A549 (cell line): Measurements from ENCODE around the gene CHIT1.

Source experiments
- CHD2 ChIP-seq: fragments of 150-350 bp; IDR thresholded peaks from 2 replicates; pipeline ENCODE4 v1.6.1; 2014; ENCODE audit warnings: low read length; ENCODE audit not compliant: partially characterized antibody
- EP300 ChIP-seq, 2 experiments: fragments of >200 bp; sonication (Bioruptor Twin); formaldehyde crosslinking; IDR thresholded peaks; 2 replicates in 1 of 2; 3 replicates in 1 of 2; pipeline ENCODE4 v1.6.1; 2016 to 2017
- FOSL2 ChIP-seq, 2 experiments: fragments of 450-650 bp in 1 of 2; fragments of >200 bp in 1 of 2; sonication (Bioruptor Twin) in 1 of 2; formaldehyde crosslinking; IDR thresholded peaks; 2 replicates each; pipeline versions ENCODE4 v1.5.0 to v1.6.1; 2016 to 2020; ENCODE audit warnings: mild to moderate bottlenecking in 1 of 2, moderate library complexity in 1 of 2
- GATA3 ChIP-seq: IDR thresholded peaks from 2 replicates; pipeline ENCODE4 v1.6.1; 2012; ENCODE audit warnings: borderline replicate concordance
- HMGXB4 ChIP-seq: fragments of 250-450 bp; sonication (Bioruptor Pico); IDR thresholded peaks from 2 replicates; pipeline ENCODE4 v1.5.0; 2021; ENCODE audit warnings: mild to moderate bottlenecking, moderate library complexity, borderline replicate concordance
- KDM1A ChIP-seq: fragments of 200-600 bp; sonication (generic); IDR thresholded peaks from 2 replicates; pipeline ENCODE4 v1.6.1; 2016; ENCODE audit warnings: low read depth, mild to moderate bottlenecking
- MAFK ChIP-seq: fragments of 450-650 bp; IDR thresholded peaks from 2 replicates; pipeline ENCODE4 v1.6.1; 2014; ENCODE audit not compliant: partially characterized antibody
- NFE2L2 ChIP-seq: fragments of 150-350 bp; conservative IDR thresholded peaks from 2 replicates; pipeline ENCODE4 v1.6.1; 2014; ENCODE audit warnings: low read length
- POLR2A ChIP-seq: IDR thresholded peaks from 2 replicates; pipeline ENCODE4 v1.6.1; 2012; ENCODE audit warnings: mild to moderate bottlenecking, low read length
- TF ChIP-seq, protein P1 (sequence below): fragments of 200-600 bp; sonication (generic); IDR thresholded peaks from 2 replicates; pipeline ENCODE4 v1.6.1; 2016; ENCODE audit warnings: antibody characterized with exemption, mild to moderate bottlenecking, moderate library complexity
- TF ChIP-seq, protein P2 (sequence below): fragments of >200 bp; sonication (Bioruptor Twin); formaldehyde crosslinking; IDR thresholded peaks from 3 replicates; pipeline ENCODE4 v1.5.1; 2016

DNA sequence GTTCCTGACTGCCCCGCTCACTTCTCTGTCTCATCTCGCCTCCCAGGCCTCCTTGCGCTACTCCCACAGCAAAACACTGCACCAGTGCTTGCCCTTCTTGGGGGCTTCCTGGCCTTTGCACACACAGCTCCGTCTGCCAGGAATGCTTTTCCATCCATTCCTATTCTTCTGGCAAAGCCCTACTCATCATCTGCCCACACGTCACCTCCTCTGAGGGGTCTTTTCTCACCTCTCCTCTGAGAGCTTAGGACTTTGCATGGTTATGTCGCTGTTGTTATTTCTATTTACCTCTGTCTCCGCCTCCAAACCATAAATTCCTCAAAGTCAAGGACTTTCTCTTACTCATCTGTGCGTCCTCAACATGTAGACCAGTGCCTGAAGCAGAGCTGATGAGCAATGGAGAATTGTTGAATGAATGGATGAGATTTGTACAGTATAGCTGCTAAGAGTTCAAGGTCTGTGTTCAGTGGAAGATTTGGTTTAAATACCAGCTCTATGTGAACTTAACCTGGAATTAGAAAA, 49.5 kb upstream of the CHIT1 start:
- TF ChIP-seq MAFK, result no peak
- TF ChIP-seq NFE2L2, result no peak
- no peak for TF ChIP-seq POLR2A
- no peak for TF ChIP-seq EP300 (IDR thresholded peaks at IDR 0.05)
- no peak for TF ChIP-seq KDM1A
- TF ChIP-seq, protein P1, sequence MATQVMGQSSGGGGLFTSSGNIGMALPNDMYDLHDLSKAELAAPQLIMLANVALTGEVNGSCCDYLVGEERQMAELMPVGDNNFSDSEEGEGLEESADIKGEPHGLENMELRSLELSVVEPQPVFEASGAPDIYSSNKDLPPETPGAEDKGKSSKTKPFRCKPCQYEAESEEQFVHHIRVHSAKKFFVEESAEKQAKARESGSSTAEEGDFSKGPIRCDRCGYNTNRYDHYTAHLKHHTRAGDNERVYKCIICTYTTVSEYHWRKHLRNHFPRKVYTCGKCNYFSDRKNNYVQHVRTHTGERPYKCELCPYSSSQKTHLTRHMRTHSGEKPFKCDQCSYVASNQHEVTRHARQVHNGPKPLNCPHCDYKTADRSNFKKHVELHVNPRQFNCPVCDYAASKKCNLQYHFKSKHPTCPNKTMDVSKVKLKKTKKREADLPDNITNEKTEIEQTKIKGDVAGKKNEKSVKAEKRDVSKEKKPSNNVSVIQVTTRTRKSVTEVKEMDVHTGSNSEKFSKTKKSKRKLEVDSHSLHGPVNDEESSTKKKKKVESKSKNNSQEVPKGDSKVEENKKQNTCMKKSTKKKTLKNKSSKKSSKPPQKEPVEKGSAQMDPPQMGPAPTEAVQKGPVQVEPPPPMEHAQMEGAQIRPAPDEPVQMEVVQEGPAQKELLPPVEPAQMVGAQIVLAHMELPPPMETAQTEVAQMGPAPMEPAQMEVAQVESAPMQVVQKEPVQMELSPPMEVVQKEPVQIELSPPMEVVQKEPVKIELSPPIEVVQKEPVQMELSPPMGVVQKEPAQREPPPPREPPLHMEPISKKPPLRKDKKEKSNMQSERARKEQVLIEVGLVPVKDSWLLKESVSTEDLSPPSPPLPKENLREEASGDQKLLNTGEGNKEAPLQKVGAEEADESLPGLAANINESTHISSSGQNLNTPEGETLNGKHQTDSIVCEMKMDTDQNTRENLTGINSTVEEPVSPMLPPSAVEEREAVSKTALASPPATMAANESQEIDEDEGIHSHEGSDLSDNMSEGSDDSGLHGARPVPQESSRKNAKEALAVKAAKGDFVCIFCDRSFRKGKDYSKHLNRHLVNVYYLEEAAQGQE, result no peak
- TF ChIP-seq CHD2, result no peak
- TF ChIP-seq, protein P2, sequence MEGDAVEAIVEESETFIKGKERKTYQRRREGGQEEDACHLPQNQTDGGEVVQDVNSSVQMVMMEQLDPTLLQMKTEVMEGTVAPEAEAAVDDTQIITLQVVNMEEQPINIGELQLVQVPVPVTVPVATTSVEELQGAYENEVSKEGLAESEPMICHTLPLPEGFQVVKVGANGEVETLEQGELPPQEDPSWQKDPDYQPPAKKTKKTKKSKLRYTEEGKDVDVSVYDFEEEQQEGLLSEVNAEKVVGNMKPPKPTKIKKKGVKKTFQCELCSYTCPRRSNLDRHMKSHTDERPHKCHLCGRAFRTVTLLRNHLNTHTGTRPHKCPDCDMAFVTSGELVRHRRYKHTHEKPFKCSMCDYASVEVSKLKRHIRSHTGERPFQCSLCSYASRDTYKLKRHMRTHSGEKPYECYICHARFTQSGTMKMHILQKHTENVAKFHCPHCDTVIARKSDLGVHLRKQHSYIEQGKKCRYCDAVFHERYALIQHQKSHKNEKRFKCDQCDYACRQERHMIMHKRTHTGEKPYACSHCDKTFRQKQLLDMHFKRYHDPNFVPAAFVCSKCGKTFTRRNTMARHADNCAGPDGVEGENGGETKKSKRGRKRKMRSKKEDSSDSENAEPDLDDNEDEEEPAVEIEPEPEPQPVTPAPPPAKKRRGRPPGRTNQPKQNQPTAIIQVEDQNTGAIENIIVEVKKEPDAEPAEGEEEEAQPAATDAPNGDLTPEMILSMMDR, result no peak
- no peak for TF ChIP-seq GATA3
- no peak for TF ChIP-seq FOSL2 (IDR thresholded peaks at IDR 0.05)
- TF ChIP-seq FOSL2 (CRISPR knock-in tag; IDR thresholded peaks at IDR 0.05), result no peak
- TF ChIP-seq HMGXB4 (CRISPR knock-in tag), result no peak
